GM18520 (cell line): ENCODE data around the gene UNC119.

Experiments
- ATAC-seq: cut with Tn5 transposase; IDR thresholded peaks from one replicate; pipeline ENCODE4 v1.9.1; 2021; ENCODE audit not compliant: unreplicated experiment

UNC119 gene

DNA sequence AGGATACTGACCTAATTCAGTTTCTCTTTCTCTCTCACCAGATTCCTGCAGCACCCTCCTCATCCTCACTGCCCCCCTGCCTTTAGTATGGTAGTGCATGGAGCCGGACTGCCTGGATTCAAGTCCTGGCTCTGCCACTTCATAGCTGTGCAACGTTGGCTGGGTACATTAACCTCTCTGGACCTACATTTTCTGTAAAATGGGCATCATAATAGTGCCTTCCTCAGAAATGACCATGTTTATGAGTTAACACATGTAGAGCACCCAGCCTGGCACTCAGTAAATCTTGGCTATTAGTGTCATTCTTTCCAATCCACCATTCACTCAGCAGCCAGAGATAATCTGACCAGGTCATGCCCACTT, 7.3 kb downstream of the UNC119 start:
- no peak for ATAC-seq

DNA sequence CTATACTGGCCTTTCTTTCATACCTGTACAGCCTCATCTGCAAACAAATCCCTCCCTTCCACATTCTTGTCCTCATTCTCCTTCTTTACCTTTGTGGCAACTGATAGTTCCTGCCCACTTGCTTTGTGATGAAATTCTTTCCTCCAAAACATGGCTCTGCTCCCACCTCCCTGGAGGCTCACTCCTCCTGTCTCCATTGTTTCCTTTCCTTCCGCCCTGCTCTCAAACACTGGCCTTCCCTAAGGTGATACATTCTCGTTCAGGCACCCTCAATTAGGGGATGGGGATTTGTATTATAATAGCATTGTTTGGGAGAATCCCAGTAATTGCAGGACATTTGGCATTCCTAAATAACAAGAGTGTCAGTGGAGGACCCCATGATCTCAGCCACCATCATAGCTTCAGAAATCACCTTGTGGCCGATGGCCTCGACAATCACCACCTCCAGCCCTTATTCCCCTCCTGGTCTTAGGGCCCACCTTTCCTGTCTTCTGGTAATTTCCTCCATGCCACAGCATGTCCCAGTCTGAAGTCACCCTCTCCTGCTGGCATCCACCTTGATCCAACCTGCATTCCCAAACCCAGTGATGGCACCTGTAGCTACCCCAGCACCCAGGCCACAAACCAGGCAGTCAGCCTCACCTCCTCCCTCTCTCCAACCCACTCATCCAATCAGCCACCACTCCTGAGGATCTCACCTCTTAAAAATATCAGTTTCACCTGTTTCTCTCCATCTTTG, 7.9 kb downstream of the UNC119 start:
- ATAC-seq = no peak

DNA sequence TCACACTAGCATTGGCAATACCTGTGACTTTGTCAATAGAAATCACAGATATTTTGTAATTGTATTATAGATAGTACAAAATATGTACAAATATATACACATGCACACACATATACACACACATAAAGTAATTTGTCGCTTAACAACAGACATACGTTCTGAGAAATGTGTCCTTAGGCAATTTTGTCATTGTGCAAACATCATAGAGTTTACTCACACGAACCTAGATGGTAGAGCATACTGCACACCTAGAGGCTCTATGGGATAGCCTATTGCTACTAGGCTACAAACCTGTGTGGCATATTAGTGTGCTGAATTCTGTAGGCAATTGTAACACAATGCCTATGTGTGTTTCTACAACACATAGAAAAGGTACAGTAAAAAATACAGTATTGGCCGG, 11.0 kb downstream of the UNC119 start:
- no peak for ATAC-seq

- no peak for ATAC-seq
These were observed 12.2 kb downstream of the UNC119 start for GRCh38 chr17:28540231-28540630.

GRCh38 chr17:28538296-28538895, 14.0 kb downstream of the UNC119 start:
- ATAC-seq = no peak

GRCh38 chr17:28537219-28537610, 15.2 kb downstream of the UNC119 start:
- no peak for ATAC-seq

DNA sequence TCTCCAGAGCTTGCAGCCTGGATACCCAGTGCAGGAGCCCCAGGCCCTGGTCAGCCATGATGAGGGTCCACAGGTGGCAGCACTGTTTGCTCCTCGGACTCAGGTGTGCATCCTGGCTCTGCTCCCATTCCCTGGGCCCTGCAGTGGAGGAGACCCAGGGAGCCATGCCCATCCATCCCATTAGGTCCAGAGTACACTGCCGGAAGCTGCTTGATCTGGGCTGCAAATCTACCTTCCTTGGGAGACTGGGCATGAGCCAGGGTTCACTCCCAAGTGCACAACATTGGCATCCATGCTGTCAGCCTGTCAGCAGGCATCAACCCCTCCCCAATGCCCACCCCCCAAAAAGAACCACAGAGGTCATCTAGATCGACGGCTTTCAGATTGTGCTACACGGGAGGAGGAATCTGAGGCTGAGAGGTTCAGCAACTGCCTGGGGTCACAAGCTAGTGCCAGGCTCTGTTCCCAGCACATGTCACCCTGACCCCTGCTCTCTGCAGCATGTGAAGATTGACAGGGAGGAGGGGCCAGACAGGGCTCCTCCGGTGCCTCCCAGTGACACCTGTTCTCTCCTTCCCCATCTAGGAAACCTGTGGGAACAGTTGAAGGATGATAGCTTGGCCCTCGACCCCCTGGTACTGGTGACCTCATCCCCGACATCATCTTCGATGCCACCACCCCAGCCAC, 15.7 kb downstream of the UNC119 start:
- ATAC-seq = no peak

GRCh38 chr17:28534740-28535375, 17.6 kb downstream of the UNC119 start:
- no peak for ATAC-seq

- no peak for ATAC-seq
These were observed 19.2 kb downstream of the UNC119 start for GRCh38 chr17:28533091-28533807.

DNA sequence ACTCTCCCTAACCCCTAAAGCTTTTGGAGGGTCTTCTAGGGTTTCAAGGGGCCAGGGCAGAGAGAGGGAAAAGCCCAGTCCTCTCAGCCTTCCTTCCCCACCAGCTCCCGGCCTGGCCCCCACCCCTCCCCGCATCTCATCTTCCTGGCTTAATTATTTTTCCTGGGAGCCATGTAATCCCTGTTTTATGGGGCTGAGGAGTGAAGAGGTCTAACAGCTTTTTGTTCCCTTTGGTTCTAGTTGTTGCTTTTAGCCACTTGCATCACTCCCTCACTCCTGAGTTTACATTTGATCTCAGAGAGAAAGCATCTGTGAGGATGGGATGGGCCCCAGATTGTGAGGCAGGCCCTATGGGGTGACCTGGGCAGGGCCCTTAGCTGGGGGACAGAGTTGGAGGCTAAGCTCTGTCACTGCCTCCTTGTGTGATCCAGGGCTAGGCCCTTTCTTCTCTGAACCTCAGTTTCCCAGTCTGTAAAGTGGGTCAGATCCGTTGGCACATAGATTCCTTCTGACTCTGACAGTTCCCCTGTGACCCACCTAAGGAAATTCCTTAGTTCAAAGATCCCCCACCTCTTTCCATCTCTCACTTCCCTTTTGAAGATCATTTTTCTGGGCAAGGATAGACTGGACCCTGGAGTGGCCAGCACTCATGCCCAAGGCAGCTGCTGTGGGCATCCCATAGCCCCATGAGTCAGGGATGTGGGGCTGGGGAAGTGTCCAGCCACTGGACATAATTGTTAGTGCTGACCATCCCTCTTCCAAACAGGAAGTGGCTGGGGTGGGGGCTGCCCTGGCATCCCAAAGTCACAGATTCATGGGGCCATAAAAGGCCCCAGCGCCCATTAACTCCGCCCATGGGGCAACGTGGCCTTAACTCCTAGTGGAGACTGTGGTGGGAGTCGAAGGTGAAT, 20.1 kb downstream of the UNC119 start:
- no peak for ATAC-seq

DNA sequence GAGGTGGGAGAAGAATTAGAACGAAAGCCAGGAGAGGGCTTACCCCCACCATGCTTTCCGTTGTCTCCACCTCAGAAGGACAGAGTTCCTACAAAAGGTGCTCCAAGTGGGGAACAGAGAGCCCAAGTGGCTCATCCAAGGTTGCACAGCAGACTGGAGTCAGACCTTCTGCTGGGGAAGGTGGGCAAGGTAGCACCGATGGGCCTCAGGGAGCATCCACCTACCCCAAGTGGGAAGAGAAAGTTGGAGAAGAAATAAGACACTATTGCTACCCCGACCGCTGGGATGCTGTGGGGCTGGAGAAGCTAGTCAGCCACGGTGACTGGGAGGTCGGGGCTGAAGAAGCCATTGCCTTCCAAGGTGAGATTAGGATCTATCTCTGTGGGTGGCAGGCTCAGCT, 21.5 kb downstream of the UNC119 start:
- no peak for ATAC-seq

GRCh38 chr17:28530250-28530649, 22.2 kb downstream of the UNC119 start:
- ATAC-seq = no peak

- ATAC-seq = no peak
These were observed 23.4 kb downstream of the UNC119 start for GRCh38 chr17:28529013-28529400.

GRCh38 chr17:28528327-28529012, 24.0 kb downstream of the UNC119 start:
- no peak for ATAC-seq

DNA sequence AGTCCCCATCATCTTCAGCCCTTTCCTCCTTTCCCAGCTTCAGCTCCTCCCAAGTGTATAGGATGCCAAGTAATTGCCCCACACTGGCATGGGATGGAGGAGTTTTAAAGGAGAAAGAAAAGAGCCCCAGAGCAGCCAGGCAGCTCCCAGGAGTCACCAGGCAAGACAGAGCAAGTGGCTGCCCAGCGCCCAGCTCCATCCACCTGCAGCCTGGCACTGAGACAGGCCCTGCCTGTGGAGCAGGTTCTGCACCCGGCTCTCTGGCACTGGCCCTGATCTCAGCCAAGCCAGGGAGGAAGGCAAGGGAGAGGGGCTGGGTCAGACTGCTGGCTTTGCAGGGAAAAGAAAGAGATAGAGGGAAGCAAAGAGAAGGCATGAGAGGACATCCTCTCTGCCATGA, 24.6 kb downstream of the UNC119 start:
- ATAC-seq = no peak

- no peak for ATAC-seq
These were observed 25.2 kb downstream of the UNC119 start for GRCh38 chr17:28527181-28527681.

GRCh38 chr17:28526381-28526780, 26.0 kb downstream of the UNC119 start:
- no peak for ATAC-seq

- no peak for ATAC-seq
These were observed 27.7 kb downstream of the UNC119 start for GRCh38 chr17:28524476-28525424.
